Activated CD4-positive, alpha-beta T cell treated with anti-CD3 and anti-CD28 coated beads for 36 hours (primary cell): ENCODE results near the gene FGD5. TPM values are rescaled to one million over a fixed set of nuclear protein-coding genes. Genes with fewer than 3 reads are reported as not detected.

ENCODE experiments used
- ATAC-seq: fragments of 200-7000 bp; cut with Tn5 transposase; one replicate; pipeline ENCODE4 v1.10.0; 2021; ENCODE audit warnings: mild to moderate bottlenecking, moderate library complexity
- CTCF ChIA-PET: fragments of 350-600 bp; sonication (Branson Sonifier 250); formaldehyde crosslinking; loops from one replicate; lab custom pipeline; 2021; ENCODE audit warnings: antibody characterized with exemption; lab: Charles Lee
- POLR2A ChIA-PET: fragments of 350-600 bp; sonication (Branson Sonifier 250); formaldehyde crosslinking; loops from one replicate; lab custom pipeline; 2021; ENCODE audit warnings: antibody characterized with exemption, inconsistent platforms; lab: Charles Lee
- DNase-seq: peaks from one replicate; pipeline ENCODE4 v3.0.0-alpha.2; 2020
- H3K27ac Mint-ChIP-seq: one replicate; pipeline ENCODE4 v1.8.0; 2021; ENCODE audit warnings: mixed read lengths
- H3K27me3 Mint-ChIP-seq: one replicate; pipeline ENCODE4 v1.8.0; 2021; ENCODE audit warnings: mixed read lengths
- H3K36me3 Mint-ChIP-seq: one replicate; pipeline ENCODE4 v1.8.0; 2021; ENCODE audit warnings: low read depth, mixed read lengths
- H3K4me1 Mint-ChIP-seq: one replicate; pipeline ENCODE4 v1.8.0; 2021; ENCODE audit warnings: mixed read lengths
- H3K4me3 Mint-ChIP-seq: one replicate; pipeline ENCODE4 v1.8.0; 2021; ENCODE audit warnings: mild to moderate bottlenecking, moderate library complexity, mixed read lengths
- H3K9me3 Mint-ChIP-seq: one replicate; pipeline ENCODE4 v1.8.0; 2021; ENCODE audit warnings: low read depth, mixed read lengths
- intact Hi-C, 2 experiments: fragments of 100-400 bp; cut with DNase I in 1 of 2; cut with micrococcal nuclease in 1 of 2; formaldehyde crosslinking; loops; one replicate each; pipeline versions ENCODE4 v1.14.2 to v1.15.1; 2022 to 2024; cut with DNase I, micrococcal nuclease
- total RNA-seq, 2 experiments: library from RNA; stranded (reverse); gene quantifications; one replicate each; pipeline ENCODE4 v1.2.3, GENCODE V29; 2021

Gene FGD5
- total RNA-seq, 2 experiments from 2014 or later, result 0.09 TPM; not detected in 1

- Mint-ChIP-seq H3K27me3 (peaks cover 8% of the 10 kb centered on the region), H3K4me1 (peaks cover 2% of the 10 kb centered on the region), H3K27ac (no peak overlapping the region), H3K4me3 (no peak overlapping the region), H3K36me3 (no peaks in the 10 kb centered on the region), H3K9me3 (no peaks in the 10 kb centered on the region)
- CTCF ChIA-PET, result no interaction called here
- ATAC-seq, result no peak
- intact Hi-C loops, result no loop called here
- POLR2A ChIA-PET, result no interaction called here
- DNase-seq, result no peak
Measured at GRCh38 chr3:14801031-14801430, 17.7 kb upstream of the FGD5 start.

GRCh38 chr3:14801668-14802380 lies 16.9 kb upstream of the FGD5 start:
- Mint-ChIP-seq H3K4me1 (peaks cover 2% of the 10 kb centered on the region), H3K4me3 (no peak overlapping the region), H3K36me3 (no peaks in the 10 kb centered on the region), H3K9me3 (no peaks in the 10 kb centered on the region), H3K27ac (no peak overlapping the region), H3K27me3 (peaks cover 8% of the 10 kb centered on the region)
- ChIA-PET POLR2A (no interaction called here), CTCF (no interaction called here)
- DNase-seq, result no peak
- no peak for ATAC-seq
- intact Hi-C loops, result no loop called here

- peaks cover 8% of the 10 kb centered on the region for H3K27me3 Mint-ChIP-seq
- intact Hi-C loops, result no loop called here
- POLR2A ChIA-PET, result no interaction called here
- no peak overlapping the region for H3K4me3 Mint-ChIP-seq
- H3K4me1 Mint-ChIP-seq, result peaks cover 2% of the 10 kb centered on the region
- DNase-seq, result no peak
- H3K27ac Mint-ChIP-seq, result no peak overlapping the region
- no peaks in the 10 kb centered on the region for H3K9me3 Mint-ChIP-seq
- ATAC-seq, result no peak
- CTCF ChIA-PET, result no interaction called here
- no peaks in the 10 kb centered on the region for H3K36me3 Mint-ChIP-seq
Measured at GRCh38 chr3:14802381-14802731, 16.4 kb upstream of the FGD5 start.

- POLR2A ChIA-PET, result interaction anchor here (0.6 kb wide), 1 partner anchor 58 kb away, joined by 4 read pairs; no protein-coding TSS in a partner anchor
- peaks cover 8% of the 10 kb centered on the region for H3K27me3 Mint-ChIP-seq
- H3K4me3 Mint-ChIP-seq, result no peak overlapping the region
- DNase-seq, result peak; percentile 33
- ATAC-seq, result peak; percentile 55
- H3K4me1 Mint-ChIP-seq, result peaks cover 2% of the 10 kb centered on the region
- no peaks in the 10 kb centered on the region for H3K9me3 Mint-ChIP-seq
- H3K27ac Mint-ChIP-seq, result no peak overlapping the region
- CTCF ChIA-PET, result no interaction called here
- intact Hi-C loops, result no loop called here
- H3K36me3 Mint-ChIP-seq, result no peaks in the 10 kb centered on the region
Measured at GRCh38 chr3:14803101-14803980, 15.4 kb upstream of the FGD5 start.

GRCh38 chr3:14803981-14804834 lies 14.6 kb upstream of the FGD5 start:
- intact Hi-C loops, result no loop called here
- no peak for DNase-seq
- Mint-ChIP-seq H3K9me3 (no peaks in the 10 kb centered on the region), H3K36me3 (no peaks in the 10 kb centered on the region), H3K27me3 (peaks cover 13% of the 10 kb centered on the region), H3K4me1 (peaks cover 2% of the 10 kb centered on the region), H3K27ac (no peak overlapping the region), H3K4me3 (no peak overlapping the region)
- ChIA-PET POLR2A (interaction anchor here (0.6 kb wide), 1 partner anchor 57 kb away, joined by 4 read pairs; no protein-coding TSS in a partner anchor), CTCF (no interaction called here)
- no peak for ATAC-seq

GRCh38 chr3:14804835-14805780 lies 13.7 kb upstream of the FGD5 start:
- no peak overlapping the region for H3K4me3 Mint-ChIP-seq
- H3K4me1 Mint-ChIP-seq, result peaks cover 2% of the 10 kb centered on the region
- CTCF ChIA-PET, result interaction anchor here (0.7 kb wide), 1 partner anchor 53 kb away, joined by 3 read pairs; no protein-coding TSS in a partner anchor
- H3K36me3 Mint-ChIP-seq, result no peaks in the 10 kb centered on the region
- H3K27me3 Mint-ChIP-seq, result peaks cover 20% of the 10 kb centered on the region
- DNase-seq (no peak), ATAC-seq (no peak)
- POLR2A ChIA-PET, result no interaction called here
- intact Hi-C loops, result no loop called here
- no peaks in the 10 kb centered on the region for H3K9me3 Mint-ChIP-seq
- no peak overlapping the region for H3K27ac Mint-ChIP-seq

GRCh38 chr3:14805961-14806537 lies 12.7 kb upstream of the FGD5 start:
- intact Hi-C loops, result no loop called here

GRCh38 chr3:14806641-14807263 lies 12.0 kb upstream of the FGD5 start:
- ChIA-PET POLR2A (no interaction called here), CTCF (no interaction called here)
- H3K36me3 Mint-ChIP-seq, result no peaks in the 10 kb centered on the region
- peaks cover 28% of the 10 kb centered on the region for H3K27me3 Mint-ChIP-seq
- intact Hi-C loops, result no loop called here
- no peak overlapping the region for H3K4me3 Mint-ChIP-seq
- no peak overlapping the region for H3K27ac Mint-ChIP-seq
- H3K9me3 Mint-ChIP-seq, result no peaks in the 10 kb centered on the region
- DNase-seq (peak; percentile 20), ATAC-seq (no peak)
- peaks cover 7% of the 10 kb centered on the region for H3K4me1 Mint-ChIP-seq

More at GRCh38 chr3:14805961-14806537, 12.7 kb upstream of the FGD5 start:
- peaks cover 21% of the 10 kb centered on the region for H3K27me3 Mint-ChIP-seq
- ChIA-PET CTCF (no interaction called here), POLR2A (no interaction called here)
- DNase-seq, result no peak
- no peak overlapping the region for H3K4me3 Mint-ChIP-seq
- H3K36me3 Mint-ChIP-seq, result no peaks in the 10 kb centered on the region
- ATAC-seq, result no peak
- H3K27ac Mint-ChIP-seq, result no peak overlapping the region
- H3K9me3 Mint-ChIP-seq, result no peaks in the 10 kb centered on the region
- H3K4me1 Mint-ChIP-seq, result peaks cover 2% of the 10 kb centered on the region

- POLR2A ChIA-PET, result no interaction called here
- Mint-ChIP-seq H3K27me3 (peaks cover 41% of the 10 kb centered on the region), H3K4me3 (no peak overlapping the region), H3K4me1 (peaks cover 7% of the 10 kb centered on the region), H3K27ac (no peak overlapping the region), H3K9me3 (no peaks in the 10 kb centered on the region), H3K36me3 (no peaks in the 10 kb centered on the region)
- intact Hi-C loops, result no loop called here
- CTCF ChIA-PET, result no interaction called here
- no peak for DNase-seq
- ATAC-seq, result no peak
Measured at GRCh38 chr3:14808025-14808424, 10.7 kb upstream of the FGD5 start.
